ENCODE results near the gene ITCH. TPM values are rescaled to one million over a fixed set of nuclear protein-coding genes. Genes with fewer than 3 reads are reported as not detected.
A peak's percentile ranks its signal among the peaks of the same experiment; 100 is the strongest.

The ITCH gene
- total and polyA plus RNA-seq, 9 of the 15 experiments (the other 6 are each of a cell fraction or from before 2014, with no cell fraction given) = 7.5 to 53.0 (median 22.9) TPM

- TF ChIP-seq KAT8 (IDR thresholded peaks at IDR 0.05; ENCODE audit: low read depth) (no peak), TFE3 (CRISPR knock-in tag; IDR thresholded peaks at IDR 0.05) (no peak), AFF4 (CRISPR knock-in tag; IDR thresholded peaks at IDR 0.05) (no peak), UBTF (IDR thresholded peaks at IDR 0.05; ENCODE audit: borderline replicate concordance in 1 of 2, low read depth in 2 of 2, low read length in 2 of 2) (peak; percentile 39 to 83; a peak in 2 of 4 replicates), EP400 (IDR thresholded peaks at IDR 0.05) (peak; percentile 71), NONO (IDR thresholded peaks at IDR 0.05; ENCODE audit: low read depth in 2 of 2, low read length in 1 of 2) (no peak), ZKSCAN3 (CRISPR knock-in tag; IDR thresholded peaks at IDR 0.05) (no peak), NR0B1 (IDR thresholded peaks at IDR 0.05; ENCODE audit: partially characterized antibody) (no peak), DLX4 (CRISPR knock-in tag; IDR thresholded peaks at IDR 0.05) (no peak), ESRRA (IDR thresholded peaks at IDR 0.05; ENCODE audit: borderline replicate concordance, low read depth) (peak; percentile 47; the same call in 1 of the 2 replicates), LEF1 (IDR thresholded peaks at IDR 0.05) (no peak), RBM34 (IDR thresholded peaks at IDR 0.05; ENCODE audit: borderline replicate concordance, insufficient read depth, low read length) (no peak), ZBTB43 (CRISPR knock-in tag; IDR thresholded peaks at IDR 0.05) (no peak), ELF1 (tag; IDR thresholded peaks at IDR 0.05) (peak; percentile 90), POU5F1 (IDR thresholded peaks at IDR 0.05; ENCODE audit: borderline replicate concordance, low read depth, low read length, partially characterized antibody) (no peak), SPI1 (IDR thresholded peaks at IDR 0.05; ENCODE audit: borderline replicate concordance, low read depth, low read length) (peak; percentile 54; the same call in 1 of the 2 replicates), U2AF1 (optimal IDR thresholded peaks at IDR 0.05; ENCODE audit: low read depth, low read length) (no peak)
These were observed at the start of gene ITCH (continued) for GRCh38 chr20:34363062-34363464.
